Stimulated activated CD8-positive, alpha-beta memory T cell treated with anti-CD3 and anti-CD28 coated beads, Interleukin-15, amount 100 ng/mL, for 48 hours (primary cell): ENCODE data around the gene LMTK2.
A peak's percentile ranks its signal among the peaks of the same experiment; 100 is the strongest.

Experiments
- DNase-seq, 2 donors: peaks; one replicate each; pipeline ENCODE4 v3.0.0-alpha.2; 2020; ENCODE audit warnings: low read depth in 2 of 2

LMTK2 gene

DNA sequence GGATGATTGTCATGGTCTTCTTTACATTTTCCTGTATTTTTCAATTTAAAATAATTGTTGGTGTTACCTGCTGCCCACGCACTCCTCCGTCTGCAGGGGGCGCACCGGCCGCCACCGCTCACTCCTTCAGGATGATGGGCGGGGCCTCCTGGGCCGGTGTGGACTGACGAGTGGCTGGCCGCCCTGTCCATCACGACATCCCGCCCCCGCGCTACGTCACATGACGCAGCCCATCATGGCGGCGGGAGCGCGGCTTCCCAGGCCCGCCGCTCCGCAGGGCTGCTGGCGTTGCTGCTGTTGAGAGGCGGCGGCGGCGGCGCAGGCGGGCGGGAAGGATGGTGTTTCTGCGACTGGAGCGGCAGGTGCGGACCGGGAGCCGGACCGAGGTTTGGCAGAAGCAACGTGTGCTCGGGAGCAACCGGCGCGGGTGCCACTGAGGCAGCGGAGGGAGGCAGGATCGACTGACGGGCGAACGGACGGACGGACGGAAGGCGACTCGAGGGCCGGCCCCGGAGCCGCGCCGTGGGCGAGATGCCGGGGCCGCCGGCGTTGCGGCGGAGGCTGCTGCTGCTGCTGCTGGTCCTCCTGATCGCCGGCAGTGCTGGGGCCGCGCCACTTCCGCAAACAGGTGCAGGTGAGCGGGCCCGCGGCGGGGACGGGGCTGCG, at the start of gene LMTK2:
LMTK2 (plus strand) TSS at position 216 of the 666 bp plus-strand sequence; CDS start at position 532, 316 bp downstream.
- peak; percentile 88 to 89 for DNase-seq

DNA sequence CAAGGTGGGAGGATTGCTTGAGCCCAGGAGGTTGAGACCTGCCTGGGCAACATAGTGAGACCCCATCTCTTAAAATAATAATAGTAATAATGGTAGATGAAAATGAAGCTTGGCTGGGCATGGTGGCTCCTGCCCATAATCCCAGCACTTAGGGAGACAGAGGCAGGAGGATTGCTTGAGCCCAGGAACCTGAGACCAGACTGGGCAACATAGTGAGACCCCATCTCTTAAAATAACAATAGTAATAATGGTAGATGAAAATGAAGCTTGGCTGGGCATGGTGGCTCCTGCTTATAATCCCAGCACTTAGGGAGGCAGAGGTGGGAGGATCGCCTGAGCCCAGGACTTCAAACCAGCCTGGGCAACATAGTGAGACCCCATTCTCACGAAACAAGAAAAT, 49.5 kb upstream of the LMTK2 start:
- DNase-seq = no peak

DNA sequence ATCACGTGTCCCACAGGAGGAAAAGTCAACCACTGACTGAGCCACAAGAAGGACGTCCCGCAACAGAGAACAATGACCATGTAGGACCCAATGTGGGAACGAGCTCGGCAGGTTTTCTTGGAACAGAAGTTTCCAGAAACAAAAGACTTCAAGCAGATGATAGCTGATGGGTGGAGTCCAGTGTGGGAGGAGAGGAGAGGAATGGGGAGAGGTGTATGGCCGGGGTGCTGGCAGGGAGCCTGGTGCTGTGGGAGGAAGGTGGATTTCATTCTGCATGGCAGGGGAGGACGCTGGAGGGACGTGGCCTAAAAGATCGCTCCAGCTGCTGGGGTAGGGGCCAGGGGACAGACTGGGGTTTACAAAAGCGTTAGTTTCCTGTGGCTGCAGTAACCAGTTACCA, 48.5 kb upstream of the LMTK2 start:
- no peak for DNase-seq

DNA sequence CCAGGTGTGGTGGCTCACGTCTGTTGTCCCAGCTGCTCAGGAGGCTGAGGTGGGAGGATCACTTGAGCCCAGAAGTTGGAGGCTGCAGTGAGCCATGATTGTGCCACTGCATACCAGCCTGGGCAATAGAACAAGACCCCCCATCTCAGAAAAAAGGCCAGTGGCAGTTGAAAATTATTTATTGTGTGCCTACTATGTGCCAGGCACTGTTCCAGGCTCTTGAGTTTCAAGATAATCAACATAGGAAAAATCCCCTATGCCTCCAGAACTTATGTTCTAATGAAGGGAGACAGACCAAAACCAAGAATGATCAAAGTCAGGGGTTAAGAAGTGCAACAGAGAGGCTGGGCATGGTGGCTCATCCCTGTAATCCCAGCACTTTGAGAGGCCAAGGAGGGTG, 42.4 kb upstream of the LMTK2 start:
- DNase-seq = no peak

DNA sequence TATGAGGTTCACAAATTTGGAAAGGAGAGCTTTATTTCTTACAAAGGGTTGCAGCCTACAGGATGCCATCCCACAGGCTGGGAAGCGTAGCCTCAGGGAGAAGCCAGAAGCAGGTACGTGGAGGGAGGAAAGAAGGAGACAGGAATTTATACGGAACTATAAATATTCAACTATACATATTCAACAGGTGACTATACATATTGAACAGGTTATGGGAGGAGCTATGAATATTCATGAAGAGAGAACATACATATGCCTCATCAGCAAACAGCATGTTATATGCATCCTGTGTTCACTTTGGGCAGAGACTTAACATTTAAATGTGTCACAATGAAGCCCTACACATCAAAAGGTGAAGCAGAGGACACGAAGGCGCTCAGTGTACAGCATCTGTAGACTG, 40.5 kb upstream of the LMTK2 start:
- DNase-seq = no peak

DNA sequence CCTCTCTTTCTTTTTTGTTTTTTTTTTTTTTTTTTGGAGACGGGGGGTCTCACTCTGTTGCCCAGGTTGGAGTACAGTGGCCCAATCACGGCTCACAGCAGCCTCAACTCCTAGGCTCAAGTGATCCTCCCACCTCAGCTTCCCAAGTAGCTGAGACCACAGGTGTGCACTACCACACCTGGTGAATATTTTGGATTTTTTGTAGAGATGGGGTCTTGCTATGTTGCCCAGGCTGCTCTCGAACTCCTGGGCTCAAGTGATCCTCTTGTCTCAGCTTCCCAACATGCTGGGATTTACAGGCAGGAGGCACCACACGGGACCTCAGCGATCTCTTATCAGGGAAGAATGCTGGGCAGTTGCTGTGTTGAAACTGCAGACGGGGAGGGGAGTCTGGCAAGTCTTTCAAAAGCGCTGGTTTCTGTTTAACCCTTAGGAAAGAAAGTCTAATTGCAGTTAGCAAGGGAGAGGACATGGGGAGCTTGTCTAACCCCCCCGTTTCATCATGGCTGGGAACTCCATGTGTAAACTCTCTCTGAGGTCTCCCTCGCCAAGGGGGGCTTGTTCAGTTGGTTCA, 39.6 kb upstream of the LMTK2 start:
- no peak for DNase-seq

DNA sequence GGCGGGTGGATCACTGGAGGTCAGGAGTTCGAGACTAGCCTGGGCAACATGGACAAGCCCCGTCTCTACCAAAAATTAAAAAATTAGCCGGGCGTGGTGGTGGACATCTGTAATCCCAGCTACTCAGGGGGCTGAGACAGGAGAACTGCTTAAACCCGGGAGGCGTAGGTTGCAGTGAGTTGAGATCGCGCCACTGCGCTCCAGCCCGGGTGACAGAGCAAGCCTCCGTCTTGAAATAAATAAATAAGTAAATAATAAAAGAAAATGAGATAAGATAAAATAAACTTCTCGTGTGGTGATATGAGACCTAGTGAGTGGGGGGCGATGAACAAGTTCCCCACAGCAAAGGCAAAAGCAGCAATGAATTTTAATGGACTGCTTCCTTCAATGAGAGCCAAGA, 33.6 kb upstream of the LMTK2 start:
- no peak for DNase-seq

DNA sequence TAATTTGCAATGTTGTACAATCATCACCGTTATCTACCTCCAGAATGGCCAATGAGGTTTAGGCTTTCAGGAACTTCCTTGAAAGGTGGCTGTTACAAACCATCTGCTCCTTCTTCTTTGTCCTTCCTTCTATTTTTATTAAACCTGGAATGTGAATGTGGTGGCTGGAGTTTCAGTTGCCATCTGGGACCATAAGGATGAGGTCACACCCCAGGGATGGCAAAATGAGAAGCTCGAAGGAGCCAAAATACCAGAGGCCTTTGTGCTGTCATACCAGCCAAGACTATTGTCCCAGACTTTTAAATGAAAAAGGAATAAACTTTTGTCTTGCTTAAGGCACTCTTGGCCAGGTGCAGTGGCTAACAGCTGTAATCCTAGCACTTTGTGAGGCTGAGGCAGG, 30.9 kb upstream of the LMTK2 start:
- DNase-seq = no peak

DNA sequence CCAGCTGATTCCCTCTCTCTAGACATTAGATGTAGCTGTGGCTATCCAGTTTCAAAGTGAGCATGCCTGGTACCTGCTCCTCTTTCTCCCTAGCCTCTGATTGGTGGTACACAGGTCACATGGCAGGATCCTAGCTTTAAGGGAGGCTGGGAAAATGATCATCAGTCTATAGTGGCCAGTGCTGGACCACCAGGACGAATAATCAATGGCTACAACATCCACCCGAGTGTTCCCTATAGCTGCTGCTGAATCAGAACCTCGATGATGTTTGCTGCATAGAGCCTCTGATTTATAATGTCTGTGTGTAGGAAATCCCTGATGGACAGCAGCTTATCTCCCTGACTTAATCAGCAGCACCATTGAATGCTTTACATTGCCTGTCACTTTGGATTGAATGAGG, 28.9 kb upstream of the LMTK2 start:
- DNase-seq = no peak

DNA sequence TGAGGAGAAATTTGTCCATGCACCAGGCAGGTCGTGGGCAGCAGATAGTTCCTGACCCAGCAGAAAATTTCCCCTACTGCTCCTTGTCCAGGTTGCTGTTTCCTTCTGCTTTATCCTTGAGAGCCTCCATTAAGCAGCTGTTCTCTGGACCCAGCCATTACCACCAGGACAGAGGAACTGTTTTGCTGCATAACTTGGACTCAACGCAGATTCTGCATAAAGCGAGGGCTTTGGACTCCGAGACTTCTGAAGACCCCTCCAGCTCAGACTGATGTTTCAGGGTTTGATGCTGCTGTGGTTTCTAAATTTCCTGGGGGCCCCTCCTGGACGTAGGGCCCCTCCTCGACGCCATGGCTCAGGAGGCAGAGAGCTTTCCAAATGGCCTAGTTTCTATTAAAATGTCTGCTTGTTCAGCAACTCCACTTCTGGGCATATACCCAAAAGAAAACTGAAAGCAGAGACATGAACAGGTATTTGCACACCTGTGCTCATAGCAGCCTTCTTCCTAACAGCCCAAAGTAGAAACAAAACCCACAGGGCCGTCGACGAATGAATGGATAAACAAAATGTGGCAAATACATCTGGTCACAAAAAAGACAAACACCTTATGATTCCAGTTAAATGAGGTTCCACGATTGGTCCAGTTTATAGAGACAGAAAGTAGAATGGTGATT, 28.3 kb upstream of the LMTK2 start:
- no peak for DNase-seq

DNA sequence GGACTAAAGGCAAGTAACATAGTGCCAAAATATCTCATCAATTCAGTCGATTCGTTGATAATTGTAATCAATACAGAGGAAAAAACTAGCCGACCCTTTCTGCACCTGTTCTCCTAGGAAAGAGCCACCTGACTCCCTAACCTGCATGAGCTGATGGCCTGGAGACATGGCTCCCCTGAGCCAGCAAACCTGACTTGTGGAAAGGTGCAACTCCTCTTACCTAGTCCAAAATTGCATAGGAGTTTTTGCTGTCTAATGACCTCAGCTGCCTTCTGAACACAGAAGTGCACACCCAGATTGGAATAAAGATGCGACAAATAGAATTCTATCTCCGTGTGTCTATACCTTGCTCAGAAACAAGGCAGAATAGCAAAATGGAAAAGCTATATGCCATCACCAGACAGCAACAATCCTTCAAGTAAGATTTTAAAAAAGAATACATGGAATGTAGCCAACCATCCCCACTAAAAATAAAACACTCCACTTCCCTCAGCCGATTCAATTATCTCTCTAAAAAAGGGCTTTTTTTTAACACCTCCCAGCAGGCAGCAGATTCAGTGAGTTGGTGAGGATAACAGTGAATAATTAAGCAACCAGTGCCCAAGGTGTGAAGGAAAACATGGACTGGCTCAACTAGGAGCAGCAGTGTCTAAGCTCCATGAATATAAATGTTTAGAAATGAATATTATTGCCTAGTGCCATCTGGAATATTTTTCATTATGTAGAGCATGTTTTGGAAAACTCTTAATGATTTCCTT, 26.6 kb upstream of the LMTK2 start:
- no peak for DNase-seq

DNA sequence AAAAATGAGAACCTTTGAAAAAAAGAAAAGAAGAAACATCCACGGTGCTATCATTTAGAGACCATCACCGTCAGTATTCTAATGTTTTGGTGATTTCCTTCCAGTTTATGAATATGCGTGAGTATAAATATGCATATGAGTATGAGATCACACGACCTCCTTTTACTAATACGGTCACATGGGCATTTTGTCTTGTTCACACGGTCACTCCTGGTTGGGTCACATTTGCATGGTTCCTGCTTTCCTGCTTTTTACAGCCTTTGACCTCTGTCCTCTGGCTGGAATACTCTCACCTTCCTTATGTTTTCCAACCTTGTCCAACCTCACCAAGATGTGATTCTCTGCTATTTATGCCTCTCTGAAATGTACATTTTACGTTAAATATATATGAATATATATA, 25.3 kb upstream of the LMTK2 start:
- no peak for DNase-seq

DNA sequence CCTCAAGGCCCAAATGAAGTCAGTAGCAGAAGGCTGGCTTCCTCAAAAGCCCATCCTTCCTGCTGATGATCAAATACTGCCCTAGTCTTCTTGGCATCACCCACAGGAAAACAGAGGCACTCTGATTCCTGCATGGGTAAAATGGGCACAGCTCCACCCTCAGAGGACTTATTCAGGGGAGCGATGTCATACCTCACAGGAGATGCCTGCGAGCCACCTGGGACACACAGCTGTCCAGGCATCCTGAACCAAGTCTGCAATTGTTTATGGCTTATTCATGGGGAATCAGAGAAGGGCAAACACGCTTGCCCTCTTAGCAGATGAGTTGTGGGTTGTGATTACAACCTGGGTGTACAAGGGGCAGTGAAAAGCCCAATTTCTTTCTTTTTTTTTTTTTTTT, 22.0 kb upstream of the LMTK2 start:
- DNase-seq = no peak

DNA sequence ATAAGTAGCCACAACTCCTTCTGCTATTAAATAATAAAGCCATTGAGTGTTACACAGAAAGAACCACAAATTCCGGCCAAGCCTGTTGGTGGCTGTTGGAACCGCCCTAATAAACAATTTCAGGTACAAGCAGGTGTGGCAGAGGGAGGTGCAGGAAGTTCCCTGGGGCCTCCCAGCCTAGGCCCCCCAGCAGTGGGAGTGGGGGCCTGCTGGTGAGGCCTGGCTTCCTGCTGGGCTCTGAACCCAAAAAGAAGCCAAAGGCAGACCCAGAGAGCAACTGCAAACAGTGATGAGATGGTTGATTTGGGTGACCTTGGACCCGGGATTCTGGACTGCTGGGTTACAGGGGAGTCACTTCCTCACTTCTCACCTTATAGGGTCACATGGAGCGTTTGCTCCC, 21.0 kb upstream of the LMTK2 start:
- no peak for DNase-seq

DNA sequence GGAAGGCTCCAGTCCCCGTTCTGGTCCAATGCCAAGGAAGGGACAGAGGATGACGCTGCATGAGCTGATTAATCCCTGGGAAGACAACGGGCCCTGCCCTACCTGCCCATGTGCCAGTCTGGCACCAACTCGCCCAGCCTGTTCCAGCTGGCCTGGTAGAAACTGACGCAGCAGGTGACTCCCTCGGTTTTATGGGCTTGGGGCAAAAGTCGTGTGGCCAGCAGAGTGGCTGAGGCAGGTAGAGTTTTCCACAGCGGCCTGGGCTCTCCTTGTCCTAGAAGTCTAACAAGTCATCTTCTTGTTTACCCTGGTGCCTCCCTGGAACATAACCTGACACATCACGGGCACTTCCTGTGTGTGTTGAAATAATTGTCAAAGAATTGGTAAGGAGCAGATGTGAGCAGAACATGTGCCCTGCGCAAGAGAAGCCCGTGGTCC, 20.4 kb upstream of the LMTK2 start:
- DNase-seq = no peak

DNA sequence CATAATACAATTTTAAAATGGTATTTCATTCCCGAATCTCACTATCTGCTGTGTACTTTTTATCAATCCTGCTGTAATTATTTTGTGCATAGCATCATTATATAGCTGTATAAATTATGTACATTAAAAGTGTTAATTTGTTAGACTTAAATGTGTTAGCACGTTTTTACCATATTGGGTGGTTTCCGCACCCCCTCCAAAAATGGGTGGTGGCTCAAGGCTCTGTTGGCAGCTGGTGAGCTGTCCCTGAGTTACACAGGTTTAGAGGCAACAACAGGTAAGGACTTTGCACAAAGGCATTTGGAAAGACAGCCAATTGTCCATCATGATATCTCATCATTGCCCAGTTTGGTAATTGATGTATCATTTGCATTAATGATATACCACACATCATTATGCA, 18.6 kb upstream of the LMTK2 start:
- no peak for DNase-seq

DNA sequence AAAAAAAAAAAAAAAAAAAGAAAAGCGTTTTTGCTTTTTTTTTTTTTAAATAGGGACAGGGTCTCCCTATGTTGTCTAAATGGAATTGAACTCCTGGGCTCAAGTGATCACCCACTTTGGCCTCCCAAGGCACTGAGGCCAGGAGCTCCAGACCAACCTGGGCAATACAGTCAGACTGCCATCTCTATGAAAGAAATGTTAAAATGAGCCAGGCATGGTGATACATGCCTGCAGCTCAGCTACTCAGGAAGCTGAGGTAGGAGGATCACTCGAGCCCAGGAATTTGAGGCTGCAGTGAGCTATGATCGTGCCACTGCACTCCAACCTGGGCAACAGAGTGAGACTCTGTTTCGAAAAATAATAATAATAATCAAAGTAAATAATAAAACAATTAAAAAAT, 16.5 kb upstream of the LMTK2 start:
- DNase-seq = no peak

DNA sequence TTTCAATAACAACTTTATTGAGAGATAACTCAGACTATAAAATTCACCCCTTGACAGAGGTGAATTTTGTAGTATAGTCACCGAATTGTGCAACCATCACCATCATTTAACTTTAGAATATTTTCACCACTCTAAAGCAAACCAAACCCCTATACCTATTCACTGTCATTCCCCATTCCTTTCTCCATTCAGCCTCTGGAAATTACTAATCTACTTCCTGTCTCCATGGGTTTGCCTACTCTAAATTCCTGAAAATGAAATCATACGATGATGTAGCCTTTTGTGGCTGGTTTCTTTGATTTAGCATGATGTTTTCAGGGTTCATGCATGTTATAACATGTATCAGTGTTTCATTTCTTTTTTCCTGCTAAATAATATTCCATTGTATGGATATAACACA, 15.6 kb upstream of the LMTK2 start:
- DNase-seq = no peak

DNA sequence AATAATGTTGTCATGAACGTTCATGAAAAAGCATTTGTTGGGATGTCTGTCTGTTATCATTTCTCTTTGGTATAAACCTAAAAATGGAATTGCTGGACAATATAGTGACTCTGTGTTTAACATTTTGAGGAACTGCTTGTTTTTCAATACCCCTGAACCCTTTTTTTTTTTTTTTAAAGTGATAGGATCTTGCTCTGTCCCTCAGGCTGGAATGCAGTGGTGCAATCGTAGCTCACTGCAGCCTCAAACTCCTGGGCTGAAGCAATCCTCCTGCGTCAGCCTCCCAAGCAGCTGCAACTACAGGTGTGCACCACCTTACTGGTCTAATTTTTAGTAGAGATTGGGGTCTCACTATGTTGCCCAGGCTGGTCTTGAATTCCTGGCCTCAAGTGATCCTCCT, 15.1 kb upstream of the LMTK2 start:
- no peak for DNase-seq

DNA sequence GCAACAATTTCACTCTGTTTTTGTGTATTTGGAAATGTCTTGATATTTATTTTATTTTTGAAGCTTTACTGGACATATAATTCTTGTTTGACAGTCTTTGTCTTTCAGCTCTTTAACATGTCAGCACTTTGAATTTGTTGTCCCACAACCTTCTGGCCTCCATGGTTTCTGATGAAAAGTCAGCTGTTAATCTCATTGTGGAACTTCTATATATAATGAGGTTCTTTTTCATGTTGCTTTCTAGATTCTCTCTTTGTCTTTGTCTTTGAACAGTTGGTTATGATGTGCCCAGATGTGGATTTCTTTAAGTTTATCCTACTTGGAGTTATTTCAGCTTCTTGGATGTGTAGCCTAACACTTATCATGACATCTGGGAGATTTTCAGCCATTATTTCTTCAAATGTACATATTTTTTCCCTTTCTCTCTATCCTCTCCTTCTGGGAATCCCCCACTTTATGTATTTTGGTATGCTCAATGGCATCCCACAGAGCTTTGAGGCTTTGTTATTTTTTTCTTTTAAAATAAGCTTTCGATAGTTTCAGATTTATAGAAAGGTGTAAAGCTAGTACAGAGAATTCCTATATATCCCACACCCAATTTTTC, 9.5 kb upstream of the LMTK2 start:
- no peak for DNase-seq

DNA sequence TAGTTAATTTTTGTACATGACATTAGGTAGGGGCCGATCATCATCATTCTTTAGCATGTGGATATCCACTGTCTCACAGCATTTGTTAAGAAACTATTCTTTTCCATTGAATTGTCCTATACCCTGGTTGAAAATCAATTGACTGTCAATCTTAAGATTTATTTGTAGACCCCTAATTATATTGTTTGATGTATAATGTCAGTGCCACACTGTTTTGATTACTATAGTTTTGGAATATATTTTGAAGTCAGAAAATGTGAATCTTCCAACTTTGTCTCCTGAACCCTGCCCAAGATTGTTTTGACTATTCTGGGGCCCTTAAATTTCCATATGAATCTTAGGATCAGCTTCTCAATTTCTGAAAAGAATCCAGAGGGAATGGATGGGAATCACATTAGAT, 6.6 kb upstream of the LMTK2 start:
- DNase-seq = no peak

DNA sequence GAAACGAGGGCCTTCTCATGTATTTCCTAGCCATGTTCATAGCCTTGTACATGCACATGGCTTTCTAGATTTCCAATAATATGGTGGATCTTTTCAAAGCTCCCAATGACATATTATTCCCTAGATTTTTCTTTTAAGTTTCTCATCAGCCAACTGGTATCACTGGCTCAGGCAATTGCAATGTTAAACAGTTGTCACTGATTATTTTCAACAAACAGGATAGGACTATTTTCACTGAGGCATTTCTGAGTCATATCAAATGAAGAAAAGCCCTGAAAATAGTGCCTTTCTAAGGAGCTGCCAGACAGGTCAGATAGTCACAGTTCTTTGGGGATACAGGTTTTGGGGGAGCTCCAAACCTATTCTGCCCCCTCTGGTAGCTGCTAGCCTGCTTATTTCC, 4.5 kb upstream of the LMTK2 start:
- DNase-seq = no peak
